GM19463 (cell line): ENCODE results near the gene FLT1.

Experiments
- ATAC-seq: cut with Tn5 transposase; IDR thresholded peaks from one replicate; pipeline ENCODE4 v1.9.1; 2021; ENCODE audit warnings: mild to moderate bottlenecking, moderate library complexity; ENCODE audit not compliant: unreplicated experiment

Gene FLT1

DNA sequence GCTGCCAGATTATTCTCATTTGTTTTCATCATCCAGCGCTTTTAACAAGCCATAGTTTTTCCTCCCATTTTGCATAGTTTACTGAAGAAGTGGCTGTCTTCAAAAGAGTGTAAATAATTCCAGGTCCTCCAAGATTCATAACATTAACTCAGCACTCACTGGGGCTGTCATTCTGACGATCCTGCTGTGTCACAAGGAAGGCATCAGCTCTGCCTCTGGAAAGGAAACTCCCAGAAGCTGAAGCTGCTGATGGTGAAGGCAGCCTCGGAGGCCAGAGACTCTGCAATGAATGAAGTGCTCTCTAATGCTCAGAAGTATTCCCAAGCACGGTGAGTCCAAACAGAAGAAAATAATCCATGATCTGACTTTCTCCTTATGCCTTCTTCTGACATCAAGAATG lies 60.0 kb downstream of the FLT1 start:
- ATAC-seq: no peak

DNA sequence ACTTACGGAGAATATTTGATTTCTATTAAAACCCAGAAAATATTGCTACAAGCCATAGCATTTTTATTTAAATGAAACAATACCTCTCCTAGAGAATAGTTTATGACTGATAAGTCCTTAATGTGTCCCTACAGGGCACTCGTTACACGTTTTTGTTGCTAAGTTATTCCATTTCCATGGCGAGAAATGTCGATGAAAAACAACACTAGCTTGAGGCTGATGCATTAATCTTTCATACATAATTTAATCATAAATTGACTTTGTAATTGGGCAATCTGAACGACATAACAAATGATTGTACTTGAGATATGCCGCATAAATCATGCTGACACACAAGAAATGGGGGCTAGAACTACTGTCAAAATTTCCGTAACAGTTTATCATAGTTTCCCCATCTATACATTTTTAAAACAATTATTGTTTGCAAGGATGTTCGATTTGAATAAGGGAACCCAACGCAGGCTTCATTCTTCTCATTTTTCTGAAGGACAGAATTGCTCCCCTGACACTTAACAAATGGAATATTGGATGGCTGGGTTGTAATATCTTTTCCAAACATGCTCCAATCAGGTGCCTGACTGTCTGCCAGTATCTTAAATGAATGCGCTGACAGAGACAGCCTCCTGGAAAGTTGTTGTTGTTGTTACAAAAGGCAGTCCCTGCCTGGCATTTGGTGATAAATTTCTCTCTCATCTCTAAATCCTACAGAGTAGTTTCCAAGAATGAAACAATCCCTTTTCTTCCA lies 61.9 kb downstream of the FLT1 start:
- no peak for ATAC-seq

DNA sequence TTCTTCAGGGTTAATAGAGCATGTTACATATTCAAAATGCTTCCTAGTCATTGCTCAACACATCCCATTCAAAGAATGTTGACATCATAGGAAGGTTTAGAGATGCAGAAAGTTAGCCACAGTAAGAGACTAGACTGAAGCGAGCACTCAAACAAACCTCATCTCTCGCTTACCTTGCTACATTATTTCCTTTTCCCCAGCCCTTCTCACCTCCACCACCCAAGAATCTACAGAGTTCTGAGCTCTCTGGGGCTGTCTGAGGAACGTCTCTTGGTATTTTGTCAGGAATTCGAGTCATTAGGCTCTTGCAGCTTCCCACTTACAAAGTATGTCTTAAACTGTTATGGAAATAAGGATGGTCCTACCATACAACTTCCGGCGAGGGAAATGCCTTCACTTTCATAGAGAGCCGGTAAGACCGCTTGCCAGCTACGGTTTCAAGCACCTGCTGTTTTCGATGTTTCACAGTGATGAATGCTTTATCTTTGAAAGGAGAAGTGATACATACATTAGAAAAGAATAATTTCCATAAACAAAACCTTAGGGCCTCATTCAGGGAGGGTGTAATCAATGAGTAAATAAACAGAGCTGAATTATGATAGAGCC lies 65.1 kb downstream of the FLT1 start:
- peak; percentile 93 for ATAC-seq

DNA sequence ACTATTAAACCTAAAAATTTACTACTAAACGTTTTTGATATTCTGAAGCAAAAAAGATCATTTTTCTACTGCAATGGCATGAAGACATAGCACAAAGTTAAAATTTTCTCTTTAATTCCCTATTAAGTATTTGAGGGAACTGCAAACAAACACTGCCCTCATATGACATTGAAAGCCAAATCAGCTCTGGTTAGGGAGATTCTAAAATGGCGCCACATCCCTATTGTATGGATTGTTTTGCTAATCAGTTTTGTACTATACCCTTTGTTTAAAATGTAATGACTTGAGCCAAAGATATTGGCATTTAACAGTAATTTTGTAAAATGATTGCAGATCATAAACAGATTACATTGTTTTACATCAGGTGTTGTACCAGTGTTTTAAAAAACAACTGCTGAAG lies 65.8 kb downstream of the FLT1 start:
- ATAC-seq: no peak

DNA sequence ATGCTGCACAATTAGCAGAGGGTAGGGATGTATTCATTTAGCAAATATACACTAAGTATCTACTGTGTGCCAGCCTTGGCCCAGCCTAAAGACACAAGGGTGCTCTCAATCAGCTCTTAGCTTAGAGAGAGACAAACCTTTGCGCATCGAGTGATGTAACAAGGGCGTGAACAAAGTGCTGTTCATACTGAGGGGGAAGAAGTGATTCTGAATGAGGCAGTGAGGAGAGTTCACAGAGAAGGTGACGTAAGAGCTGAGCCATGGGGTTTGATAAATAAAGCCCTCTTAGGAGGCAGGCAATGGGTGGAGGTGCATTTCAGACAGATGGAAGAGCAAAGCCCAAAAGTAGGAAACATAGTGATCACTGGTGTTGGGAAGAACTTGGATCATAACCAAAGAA lies 68.5 kb downstream of the FLT1 start:
- no peak for ATAC-seq

DNA sequence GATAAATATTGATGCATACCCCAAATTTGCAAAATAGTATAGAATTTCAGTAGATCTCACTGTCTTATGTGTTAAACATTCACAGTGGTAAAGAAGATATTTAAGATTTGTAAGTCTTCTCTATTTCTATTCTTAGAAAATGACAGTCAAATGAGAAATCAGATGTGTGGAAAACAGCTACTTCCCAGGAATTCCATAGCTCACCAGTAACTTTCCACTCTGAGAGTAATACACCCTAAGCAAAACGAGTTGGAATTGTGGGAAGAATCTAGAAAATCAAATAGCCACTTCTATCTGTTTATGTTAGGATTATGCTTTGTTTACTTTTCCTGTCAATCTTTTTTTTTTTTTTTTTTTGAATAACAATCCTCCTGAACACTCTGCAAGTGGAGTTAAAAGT lies 69.1 kb downstream of the FLT1 start:
- no peak for ATAC-seq

DNA sequence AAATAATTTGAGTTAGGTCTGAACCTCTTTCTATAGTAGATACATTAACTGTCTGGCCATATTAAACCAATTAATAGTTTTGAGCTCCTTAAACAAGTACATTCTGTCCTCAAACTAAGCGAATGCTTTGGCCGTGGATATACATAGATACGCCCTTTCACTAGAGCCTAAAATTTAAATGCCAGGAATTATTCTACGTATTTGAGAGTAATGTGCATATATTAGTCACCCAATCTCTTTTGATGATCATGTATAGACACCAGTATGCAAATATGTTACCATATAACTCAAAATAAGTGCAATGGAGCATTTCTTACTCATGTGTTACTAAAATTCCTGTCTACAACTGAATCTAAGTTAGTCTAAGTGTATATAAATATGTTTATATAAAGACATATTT lies 70.4 kb downstream of the FLT1 start:
- ATAC-seq: no peak

DNA sequence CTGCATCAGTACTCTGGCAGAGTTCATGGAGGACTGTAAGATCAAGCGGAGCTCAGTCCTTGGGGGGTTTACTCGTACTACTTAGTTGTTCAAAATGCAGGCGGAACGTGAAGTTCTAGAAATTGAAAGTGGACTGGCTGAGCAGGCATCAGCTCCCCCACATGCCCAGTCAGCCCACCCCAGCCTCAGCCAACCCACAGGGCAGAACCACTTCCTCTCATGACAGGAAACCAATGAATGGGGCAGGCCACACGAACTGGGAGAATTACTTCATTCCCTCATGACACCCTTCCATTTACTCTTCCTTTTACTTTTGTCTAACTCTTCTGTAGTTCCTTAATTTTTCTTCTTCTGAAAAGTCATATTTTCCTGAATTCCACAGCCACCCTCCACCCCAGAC lies 71.9 kb downstream of the FLT1 start:
- peak; percentile 97 for ATAC-seq

DNA sequence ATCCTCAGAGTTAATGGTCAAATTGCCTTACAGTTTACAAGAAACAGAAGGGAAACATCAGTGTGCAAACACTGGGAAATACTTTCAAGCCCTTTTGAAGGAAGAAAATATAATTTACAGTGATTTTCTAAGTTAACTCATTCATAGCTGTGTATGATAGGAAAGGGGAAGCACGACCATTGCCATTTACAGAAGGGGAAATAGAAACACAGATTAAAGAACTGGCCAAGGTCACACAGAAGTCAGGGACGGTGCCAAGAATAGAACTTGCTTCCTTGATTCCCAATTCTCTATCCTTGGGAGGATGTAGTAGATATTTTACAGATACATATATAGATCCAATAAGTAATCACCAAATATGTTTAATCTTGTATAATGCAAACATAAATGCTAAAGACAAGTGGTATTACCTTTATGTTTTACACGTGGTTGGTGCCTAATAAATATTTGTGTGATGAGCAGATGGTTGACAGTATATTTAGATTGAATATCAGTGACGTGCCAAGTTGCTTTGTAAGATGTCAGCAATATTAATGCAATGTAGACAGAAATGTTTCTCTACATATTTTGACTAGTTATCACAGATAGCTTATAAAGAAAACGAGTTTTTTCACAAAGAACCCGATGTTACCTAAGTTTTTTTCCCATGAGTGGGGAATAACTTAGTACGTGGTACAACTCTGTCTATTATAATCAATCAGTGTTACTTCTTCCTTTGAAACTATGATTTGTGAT lies 73.1 kb downstream of the FLT1 start:
- ATAC-seq: no peak

DNA sequence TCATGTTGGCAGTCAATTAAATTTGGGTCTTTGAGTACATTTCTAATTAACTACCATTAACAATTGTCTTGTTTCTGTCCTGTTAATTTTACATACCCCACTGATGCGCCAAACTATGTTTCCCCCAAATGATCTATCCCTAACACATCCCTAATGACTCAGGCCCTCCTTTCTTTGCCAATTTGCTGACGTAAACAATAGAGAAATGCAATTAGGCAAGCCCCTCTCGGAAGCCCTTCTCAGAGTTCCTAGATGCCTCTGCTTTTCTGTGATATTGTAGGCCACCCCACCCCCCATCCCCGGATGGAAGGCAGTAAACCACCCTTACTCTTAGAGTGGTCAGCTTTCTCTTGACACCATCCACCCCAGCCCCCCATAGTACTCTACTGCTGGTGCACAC lies 74.2 kb downstream of the FLT1 start:
- no peak for ATAC-seq

DNA sequence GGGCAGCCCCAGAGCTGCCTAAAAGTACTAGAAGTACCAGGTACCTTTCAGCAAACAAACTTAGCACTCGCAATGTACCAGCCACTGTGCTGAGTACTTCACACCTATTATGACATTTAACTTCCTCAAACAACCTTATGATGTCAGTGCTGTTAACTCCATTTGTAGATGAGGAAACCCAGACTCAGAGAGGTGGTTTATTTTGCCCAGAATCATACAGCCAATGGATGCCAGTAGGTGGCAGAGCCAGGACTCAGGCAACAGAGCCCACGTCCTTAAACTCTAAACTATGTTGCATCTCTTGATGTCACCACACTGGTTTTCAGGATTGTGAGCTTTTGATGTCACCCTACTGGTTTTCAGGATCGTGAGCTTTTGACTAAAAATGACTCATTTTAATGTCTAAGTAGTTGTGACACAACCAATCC lies 78.9 kb downstream of the FLT1 start:
- no peak for ATAC-seq

DNA sequence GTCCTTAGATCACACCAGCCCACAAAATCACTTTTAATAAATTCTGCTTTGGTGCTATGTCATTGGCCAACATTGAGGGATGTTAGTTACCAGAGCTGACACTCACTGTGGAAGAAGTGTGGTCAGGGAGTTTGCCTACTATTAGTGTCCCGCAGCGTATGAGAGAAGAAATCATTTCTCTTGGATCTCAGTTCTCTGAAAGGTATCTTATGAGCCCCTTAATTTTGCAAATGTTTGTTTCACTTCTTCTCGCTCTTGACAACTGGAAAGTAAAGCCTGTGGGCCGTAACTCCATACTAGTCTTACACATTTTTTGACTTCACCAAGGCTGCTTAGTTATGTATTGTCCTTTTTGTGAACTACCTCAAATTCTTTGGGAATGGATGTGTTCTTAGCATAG lies 80.9 kb downstream of the FLT1 start:
- ATAC-seq: no peak

DNA sequence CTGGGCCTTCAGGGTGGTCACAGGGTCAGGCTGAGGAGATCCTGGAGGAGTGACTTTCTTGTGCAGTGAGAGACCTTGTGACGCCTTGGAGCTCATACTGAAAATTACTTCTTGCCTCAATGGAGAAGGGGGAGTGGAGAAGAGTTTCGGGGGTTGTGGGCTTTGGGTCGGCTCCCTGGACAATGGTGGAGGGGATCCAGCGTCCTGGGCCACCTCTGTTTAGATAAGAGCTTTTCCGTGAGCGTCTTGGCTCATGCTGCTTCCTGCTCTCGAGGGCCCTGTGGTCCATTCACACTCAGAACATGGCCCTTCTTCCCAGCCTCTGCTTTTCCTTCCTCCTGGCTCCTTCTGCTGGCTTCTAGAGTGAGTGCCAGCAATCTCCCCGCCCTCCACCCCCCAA lies 81.9 kb downstream of the FLT1 start:
- no peak for ATAC-seq

DNA sequence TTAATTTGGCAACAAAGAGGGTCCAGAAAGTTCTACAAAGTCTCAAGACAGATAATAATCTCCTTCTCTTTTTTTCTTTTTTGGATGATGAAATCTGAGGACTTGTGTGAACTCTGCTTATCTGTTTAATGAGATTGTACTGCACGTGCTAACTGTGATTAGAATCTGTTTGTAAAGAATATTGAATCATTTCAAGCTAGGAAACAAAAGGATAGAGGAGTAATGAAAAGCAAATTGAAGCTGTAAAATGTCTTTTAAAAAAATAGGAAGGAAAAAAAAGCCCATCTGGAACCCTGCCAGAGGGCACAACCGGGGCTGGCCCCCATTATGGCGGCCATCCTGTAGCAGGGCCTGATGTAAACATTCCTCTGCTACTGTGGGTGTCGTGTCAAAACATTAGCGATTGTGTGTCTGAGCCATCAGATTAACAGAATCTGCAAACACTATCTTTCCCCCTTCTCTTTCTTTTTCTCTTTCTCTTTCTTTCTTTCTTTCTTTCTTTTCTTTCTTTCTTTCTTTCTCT lies 83.0 kb downstream of the FLT1 start:
- no peak for ATAC-seq

DNA sequence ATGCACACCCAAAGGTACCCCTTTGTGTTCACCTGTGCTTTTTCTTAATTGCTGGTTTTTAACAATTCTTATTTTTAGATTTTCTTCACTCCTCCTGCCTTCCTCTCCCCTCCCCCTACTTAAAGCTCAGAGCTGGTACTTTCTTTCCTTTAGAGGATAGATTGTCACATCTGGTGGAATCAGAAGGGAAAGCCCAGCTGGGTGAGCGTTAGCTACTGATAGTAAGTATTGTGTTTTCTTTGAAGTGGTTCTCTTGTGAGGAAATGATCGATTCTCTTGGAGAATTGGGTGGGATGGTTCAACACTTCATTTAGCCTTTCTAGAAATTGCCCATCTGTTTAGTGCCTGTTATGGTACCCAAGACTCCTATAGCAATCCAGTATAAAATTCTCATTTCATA lies 84.8 kb downstream of the FLT1 start:
- ATAC-seq: no peak

DNA sequence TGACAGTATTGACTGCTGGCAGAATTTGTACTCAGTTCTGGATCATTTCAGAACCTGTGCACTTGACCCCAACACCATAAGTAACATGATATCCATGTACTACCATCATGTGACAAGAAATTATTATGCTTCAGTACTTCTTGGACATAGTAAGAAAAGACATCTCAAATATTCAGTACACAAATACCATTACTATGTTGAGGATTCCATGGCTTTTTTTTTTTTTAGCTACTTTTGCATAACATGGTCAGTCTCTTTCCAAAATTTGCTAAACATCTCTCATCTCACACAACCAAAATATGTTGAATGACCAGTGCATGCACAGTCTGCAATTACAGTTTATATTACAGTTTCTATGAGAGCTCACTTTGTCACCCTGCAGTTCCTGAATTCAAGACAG lies 85.3 kb downstream of the FLT1 start:
- no peak for ATAC-seq

DNA sequence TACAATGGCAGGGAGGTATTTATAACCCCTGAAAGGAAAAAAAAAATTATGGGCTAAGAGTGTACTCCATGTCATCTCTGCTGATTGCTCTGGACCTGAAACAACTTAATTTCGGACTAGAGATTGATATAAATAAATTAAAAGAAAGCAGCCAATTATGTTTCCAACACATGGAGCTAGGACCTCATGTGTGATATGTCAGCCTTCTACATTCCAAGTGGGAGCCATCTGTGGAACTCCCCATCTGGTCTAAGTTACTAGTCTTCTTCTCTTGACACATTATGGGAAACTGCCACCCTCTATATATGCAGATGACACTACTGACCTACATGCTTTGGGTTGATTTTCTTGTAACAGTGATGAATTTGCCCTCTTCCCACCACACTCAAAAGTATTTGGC lies 86.1 kb downstream of the FLT1 start:
- no peak for ATAC-seq

DNA sequence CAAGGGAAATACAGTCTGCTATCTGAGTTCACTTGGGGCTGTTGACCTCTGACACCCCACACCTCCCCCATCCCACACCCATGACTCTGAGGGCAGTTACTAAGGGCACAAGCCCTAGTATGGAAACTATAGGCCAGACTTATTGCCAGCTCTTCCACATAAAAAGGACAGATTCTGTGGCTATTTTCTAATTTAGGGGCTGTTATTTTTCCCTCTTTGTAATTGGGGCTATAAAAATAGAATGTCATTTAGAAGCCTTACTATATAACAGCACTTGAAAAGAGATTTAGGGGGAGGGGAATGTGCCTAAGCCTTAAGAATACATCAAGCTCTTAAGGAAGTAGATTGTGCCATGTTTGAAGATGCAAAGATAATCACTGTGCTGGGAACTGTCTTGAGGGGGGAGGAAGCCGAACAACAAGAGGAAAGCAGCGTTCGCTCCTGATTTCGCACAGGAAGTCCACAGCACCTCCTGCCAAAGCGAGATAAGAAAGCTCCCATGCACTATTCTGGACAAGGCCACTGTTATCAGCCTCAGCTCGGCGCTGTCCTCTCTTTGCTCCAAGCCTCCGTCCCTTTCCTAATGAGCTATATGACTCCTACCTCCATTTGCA lies 86.6 kb downstream of the FLT1 start:
- no peak for ATAC-seq

DNA sequence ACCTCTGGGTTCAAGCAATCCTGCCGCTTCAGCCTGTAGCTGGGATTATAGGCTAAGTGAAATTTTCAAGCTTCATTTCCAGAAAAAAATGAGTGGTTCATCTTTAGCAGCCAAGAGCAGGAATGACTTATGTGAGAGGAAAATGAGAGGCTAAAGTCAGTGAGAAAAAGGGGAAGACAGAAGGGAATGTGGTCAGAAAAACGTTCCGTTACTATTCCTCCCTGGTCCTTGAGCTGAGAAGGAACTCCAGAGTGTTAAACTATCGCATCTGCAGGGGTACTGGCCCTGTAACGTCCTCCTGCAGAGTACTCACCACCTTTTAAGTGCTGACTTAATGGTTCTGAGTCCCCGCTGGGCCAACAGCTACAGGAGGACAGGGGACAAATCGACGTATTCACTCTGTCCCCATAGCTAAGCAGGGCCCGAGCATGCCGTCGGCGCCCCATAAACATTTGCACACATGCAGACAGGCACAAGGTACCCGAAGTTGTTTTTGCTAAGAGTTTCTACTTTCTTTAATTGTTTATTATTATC lies 88.1 kb downstream of the FLT1 start:
- ATAC-seq: no peak

DNA sequence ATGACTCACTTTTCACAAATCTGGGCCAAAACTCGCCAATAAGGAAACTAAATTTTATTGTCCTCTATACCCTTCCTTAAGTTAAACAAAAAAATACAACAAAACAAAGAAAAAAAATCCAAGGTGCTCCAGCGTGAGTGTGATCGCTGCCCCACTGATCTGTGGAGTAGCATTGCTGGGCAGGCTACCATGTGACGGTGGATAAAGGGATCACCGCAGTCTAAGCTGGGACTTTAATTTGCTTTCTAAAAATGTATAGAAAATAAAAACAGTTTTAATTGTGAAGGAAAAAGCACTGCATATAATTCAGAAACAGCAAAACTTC lies 92.9 kb downstream of the FLT1 start:
- no peak for ATAC-seq

DNA sequence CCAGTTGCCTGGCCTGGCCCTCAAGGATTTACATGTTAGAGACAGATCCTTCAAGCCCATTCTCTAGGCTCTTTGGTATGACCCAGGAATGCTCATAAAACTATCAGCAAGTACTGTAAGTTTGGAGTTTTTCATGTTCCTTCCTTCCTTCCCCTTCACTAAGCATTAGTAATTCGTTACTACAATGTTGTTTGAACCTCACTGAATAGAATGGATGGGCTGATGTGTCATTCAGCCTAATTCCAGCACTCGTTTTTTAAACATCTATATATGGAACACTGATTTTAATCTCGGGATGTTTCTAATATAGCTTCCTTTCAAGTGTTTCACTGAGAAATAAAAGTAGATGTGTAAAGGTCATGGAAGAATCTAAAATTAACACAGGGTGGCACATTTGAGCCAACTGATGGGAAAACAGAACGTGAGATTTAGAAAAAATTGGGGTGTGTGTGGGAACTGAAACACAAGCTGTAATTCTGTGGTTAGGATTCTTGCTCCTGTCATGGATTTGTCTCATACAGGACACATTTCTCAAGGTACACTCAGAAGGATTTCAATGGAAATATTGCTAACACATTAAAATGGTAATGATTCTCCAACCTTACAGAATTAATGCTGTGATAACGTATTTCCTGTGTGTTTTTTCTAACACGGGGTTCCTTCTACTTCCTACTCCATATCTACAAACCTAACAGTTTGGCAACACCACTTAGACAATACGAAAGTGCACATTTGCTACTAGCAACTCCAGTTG lies 93.4 kb downstream of the FLT1 start:
- peak; percentile 56 for ATAC-seq
